GM19328 (cell line): ENCODE results near the gene NCMAP.
"Not testable (repeated sequence)": the region's sequence is repeated elsewhere in the genome, so short reads cannot be mapped to it uniquely, and the experiment has no call there.

Experiments used
- ATAC-seq: cut with Tn5 transposase; IDR thresholded peaks from one replicate; pipeline ENCODE4 v1.9.1; 2021; ENCODE audit warnings: mild to moderate bottlenecking, moderate library complexity; ENCODE audit not compliant: unreplicated experiment

The NCMAP gene

GRCh38 chr1:24555591-24556413, at the start of gene NCMAP:
Gene NCMAP, plus strand, starts transcription at chr1:24556087. Its CDS starts 39,344 bp downstream, at chr1:24595431.
- no peak for ATAC-seq

DNA sequence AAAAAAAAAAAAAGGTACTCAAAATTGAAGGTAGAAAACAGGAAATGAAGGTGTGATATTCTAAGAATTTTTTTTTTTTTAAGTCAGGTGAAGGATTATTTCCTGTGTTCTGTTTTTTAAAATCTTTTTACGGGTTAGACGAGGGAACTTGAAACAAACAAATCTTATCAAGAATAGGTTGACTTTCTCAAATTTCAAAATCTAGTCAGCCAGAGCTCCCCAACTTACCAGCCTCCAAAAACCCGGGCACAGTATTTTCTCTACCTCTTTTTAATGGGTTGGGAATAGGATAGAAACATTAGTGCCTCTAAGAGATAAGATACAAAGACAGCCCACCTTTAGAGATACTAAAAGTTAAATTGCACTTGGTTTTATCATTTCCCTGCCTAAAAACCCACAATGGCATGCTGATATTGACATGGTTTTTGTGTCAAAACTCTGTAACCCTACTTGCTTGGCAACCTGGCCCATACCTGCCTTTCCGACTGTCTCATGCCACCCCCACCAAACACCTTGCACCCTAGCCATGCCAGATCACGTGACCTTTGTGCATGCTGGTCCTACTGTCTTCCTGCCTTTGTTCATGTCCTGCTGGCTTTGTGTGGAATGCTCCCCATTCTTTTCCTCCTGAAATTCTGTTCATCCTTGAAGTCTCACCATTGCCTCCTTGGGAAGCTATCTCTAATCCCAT, 49.1 kb upstream of the NCMAP start:
- no peak for ATAC-seq

GRCh38 chr1:24507405-24507804, 48.5 kb upstream of the NCMAP start:
- no peak for ATAC-seq

- no peak for ATAC-seq
Measured at GRCh38 chr1:24508911-24509310, 47.0 kb upstream of the NCMAP start.

- no peak for ATAC-seq
Measured at GRCh38 chr1:24513706-24514105, 42.2 kb upstream of the NCMAP start.

- ATAC-seq: no peak
Measured at GRCh38 chr1:24514946-24515345, 40.9 kb upstream of the NCMAP start.

DNA sequence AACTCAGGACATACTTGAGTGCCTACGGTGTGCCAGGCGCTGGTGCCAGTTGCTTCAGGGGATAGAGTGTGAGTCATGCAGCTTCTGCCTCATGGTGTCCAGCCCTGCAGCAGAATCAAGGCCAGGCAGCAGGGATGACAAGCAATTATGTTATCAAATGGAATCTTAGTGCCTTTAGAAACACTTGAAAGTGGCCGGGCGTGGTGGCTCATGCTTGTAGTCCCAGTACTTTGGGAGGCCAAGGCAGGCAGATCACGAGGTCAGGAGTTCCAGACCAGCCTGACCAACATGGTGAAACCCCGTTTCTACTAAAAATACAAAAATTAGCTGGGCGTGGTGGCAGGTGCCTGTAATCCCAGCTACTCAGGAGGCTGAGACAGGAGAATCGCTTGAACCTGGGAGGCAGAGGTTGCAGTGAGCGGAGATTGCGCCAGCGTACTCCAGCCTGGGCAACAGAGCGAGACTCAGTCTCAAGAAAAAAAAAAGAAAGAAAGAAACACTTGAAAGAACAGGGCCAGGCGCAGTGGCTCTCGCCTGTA, 40.1 kb upstream of the NCMAP start:
- not testable (repeated sequence) for ATAC-seq

DNA sequence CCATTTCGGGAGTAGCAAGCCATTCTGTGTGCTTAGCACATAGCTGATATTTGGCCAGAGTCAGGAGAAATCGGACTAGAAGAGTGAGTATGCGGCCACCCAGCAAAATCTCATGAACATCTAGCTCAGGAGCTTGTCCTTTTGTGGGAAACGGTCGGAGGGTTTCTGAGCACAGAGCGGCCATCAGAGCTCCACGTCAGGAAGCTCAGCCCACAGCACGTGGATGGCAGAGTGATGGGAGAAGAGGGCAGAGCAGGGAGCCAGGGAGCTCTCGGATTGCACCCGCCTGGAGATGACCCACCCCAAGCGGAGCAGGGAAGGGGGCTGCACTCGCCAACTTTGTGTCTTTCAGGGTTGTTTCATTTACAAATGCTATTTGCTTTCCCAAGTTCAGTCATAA, 39.4 kb upstream of the NCMAP start:
- ATAC-seq: no peak

DNA sequence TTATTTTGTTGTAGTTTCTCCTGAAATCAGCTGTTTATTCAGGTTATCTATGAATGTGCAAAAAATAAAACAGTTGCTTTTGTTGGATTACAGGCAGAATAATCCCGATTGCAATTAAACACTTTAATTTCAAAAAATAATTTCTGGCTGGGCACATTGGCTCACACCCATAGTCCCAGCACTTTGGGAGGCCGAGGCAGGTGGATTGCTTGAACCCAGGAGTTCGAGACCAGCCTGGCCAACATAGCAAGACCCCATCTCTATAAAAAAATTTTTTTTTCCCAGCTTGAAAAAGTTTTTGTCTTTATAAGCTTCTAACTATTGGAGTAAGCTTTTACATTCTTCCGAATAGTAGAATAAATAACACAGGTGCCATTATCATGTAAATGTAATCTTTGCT, 38.0 kb upstream of the NCMAP start:
- ATAC-seq: no peak

- not testable (repeated sequence) for ATAC-seq
Measured at GRCh38 chr1:24520282-24520681, 35.6 kb upstream of the NCMAP start.

GRCh38 chr1:24525606-24526005, 30.3 kb upstream of the NCMAP start:
- no peak for ATAC-seq

- no peak for ATAC-seq
Measured at GRCh38 chr1:24526045-24526444, 29.8 kb upstream of the NCMAP start.

GRCh38 chr1:24526940-24527542, 28.8 kb upstream of the NCMAP start:
- ATAC-seq: no peak

GRCh38 chr1:24528744-24529143, 27.1 kb upstream of the NCMAP start:
- no peak for ATAC-seq

DNA sequence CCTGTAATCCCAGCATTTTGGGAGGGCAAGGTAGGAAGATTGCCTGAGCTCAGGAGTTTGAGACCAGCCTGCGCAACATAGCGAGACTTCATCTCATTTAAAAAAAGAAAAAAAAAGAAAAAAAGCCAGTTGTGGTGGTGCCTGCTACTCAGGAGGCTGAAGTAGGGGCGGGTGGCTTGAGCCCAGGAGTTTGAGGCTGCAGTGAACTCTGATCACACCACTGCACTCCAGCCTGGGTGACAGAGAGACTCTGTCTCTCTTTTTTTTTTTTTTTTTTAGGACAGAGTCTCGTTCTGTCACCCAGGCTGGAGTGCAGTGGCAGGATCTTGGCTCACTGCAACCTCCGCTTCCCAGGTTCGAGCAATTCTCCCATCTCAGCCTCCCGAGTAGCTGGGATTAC, 26.6 kb upstream of the NCMAP start:
- not testable (repeated sequence) for ATAC-seq

GRCh38 chr1:24535021-24535424, 20.9 kb upstream of the NCMAP start:
- ATAC-seq: no peak

DNA sequence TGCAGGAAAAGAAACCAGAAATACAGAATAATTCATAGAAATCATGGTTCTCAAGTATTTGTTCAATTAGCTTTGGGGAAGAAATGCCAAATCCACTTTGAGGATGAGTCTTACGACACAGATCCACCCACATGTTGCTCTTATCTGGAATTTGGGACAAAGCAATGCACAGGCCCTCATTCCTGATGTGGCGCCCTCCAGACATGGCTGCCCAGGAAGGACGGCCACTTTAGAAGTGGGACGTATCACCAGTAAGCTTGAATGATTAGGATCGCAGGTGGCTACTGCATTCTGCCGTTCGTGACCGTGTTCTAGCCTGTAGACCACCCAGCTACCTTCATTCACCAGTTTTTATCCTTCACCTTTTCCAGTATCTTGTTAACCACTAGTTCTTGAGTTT, 20.1 kb upstream of the NCMAP start:
- ATAC-seq: no peak

DNA sequence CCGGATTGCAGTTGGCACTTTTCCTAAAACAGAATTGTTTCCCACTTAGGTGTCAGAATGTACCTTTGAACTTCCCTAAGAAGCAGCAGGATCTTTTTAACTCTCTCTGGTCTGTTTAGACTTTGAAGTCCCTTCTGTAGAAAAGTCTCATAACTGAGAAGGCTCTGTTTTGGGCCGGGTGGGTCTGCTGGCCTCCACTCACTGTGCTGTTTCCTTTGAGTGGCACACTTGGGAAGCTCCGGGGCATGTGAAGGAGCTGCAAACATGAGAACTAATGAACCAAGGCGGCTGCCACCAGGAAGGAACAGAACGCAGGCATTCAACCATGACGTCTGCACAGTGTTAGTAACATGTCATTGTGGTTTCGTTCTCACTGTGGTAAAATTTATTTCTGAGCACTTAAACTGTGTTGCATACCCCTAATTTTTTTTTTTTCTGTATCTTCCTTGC, 19.5 kb upstream of the NCMAP start:
- no peak for ATAC-seq

DNA sequence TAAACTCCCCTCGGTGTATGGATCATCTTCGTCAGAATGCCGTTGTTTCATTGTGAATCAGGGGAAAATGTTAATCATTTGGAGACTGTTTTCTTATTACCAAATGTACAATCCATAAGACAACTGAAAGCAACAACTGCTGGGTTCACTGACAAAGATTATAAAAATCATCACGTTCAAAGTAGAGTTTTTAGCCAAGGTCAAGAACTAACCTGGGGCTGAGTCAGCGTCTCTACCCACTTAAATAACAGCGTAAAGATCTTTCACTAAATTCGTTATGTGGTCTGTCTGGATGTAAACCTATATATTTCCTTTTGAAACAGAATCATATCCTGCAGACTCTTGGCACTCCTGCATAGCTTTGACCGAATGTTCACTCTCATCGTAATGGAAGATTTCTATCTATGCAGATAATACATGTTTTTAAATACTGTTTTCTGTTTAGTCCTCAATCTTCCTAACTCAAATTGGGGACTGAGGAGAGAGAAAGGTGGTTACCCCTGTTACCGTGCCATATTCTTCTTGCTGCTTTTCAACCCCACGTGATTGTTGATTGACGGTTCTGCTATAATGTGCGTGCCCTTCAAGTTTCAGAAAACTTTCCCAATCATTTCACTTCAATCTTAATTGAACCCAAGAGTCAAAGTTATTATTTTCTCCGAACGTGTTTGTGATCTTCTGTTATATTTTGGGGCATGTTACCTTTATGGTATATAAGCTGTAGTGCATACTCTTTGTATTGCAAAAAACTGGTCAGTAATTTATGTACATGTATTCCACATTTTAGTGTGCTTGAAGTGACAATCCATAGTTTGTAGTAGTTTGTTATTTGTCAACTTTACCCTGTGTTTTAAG, 15.6 kb upstream of the NCMAP start:
- no peak for ATAC-seq

DNA sequence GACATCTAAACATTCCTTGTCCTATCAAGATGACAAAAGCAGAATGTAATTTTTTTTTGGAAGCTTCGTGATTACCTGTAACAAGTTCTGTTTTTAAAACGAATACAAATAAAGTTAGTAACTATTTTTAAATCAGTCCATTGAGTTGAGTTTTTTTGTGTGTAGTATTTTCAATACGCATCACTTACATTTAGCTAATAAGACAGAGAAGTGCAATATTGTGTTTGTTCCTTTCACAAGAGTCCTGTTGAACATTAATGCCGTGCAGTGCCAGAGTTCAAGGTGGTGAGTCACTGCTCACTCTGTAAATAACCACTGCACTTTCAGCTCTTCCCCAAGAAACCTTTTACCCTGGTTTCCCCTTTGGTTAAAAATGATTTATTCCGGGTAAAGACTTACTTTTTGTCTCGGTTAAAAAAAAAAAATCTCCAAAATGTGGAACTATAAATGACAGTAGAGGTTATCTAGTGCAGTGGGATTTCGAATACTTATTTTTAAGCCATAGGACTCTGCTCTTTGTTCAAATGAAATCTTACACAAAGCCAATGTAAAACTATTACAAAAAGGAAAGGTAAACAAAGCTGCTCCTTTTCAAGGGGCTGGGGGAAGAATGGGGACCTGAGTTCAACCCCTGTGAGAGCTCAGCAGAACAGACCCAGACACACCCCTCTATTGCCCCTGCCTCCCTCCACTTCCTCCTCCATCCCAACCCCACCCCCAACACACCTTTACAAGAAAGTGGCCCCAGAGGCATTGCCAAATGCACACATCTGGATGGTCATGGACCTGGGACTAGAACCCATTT, 14.8 kb upstream of the NCMAP start:
- ATAC-seq: no peak
